Mesenchymal stem cell (in vitro differentiated cells and primary cell): ENCODE results near the gene ODAD2.

Source experiments
- DNase-seq: peaks from one replicate; pipeline ENCODE4 v3.0.0-alpha.2; 2013
- H2AFZ ChIP-seq: one replicate; pipeline ENCODE4 v1.6.1; 2013; ENCODE audit warnings: low read depth, mild to moderate bottlenecking, control low read depth, inconsistent platforms, low read length, moderate library complexity
- H2AK5ac ChIP-seq: 2 replicates; pipeline ENCODE4 v1.6.1; 2013; ENCODE audit warnings: low read length, moderate library complexity, mild to moderate bottlenecking, inconsistent platforms; ENCODE audit not compliant: severe bottlenecking
- H2BK120ac ChIP-seq: one replicate; pipeline ENCODE4 v1.6.1; 2013; ENCODE audit warnings: low read depth, mild to moderate bottlenecking, inconsistent platforms, low read length, moderate library complexity
- H2BK12ac ChIP-seq, 2 experiments: one replicate each; pipeline ENCODE4 v1.6.1; 2013; ENCODE audit warnings: inconsistent platforms in 2 of 2, low read length in 2 of 2, mild to moderate bottlenecking in 2 of 2, moderate library complexity in 2 of 2, control low read depth in 1 of 2
- H2BK15ac ChIP-seq: one replicate; pipeline ENCODE4 v1.6.1; 2013; ENCODE audit warnings: mild to moderate bottlenecking, low read depth, inconsistent platforms; ENCODE audit not compliant: poor library complexity, severe bottlenecking
- H2BK5ac ChIP-seq: 2 replicates; pipeline ENCODE4 v1.6.1; 2013; ENCODE audit warnings: low read depth, mild to moderate bottlenecking, low read length, control low read depth, inconsistent platforms; ENCODE audit not compliant: poor library complexity, severe bottlenecking
- H3K14ac ChIP-seq, 2 experiments: one replicate each; pipeline ENCODE4 v1.6.1; 2013; ENCODE audit warnings: inconsistent platforms in 2 of 2, low read length in 2 of 2, control low read depth in 1 of 2, mild to moderate bottlenecking in 1 of 2, moderate library complexity in 1 of 2
- H3K18ac ChIP-seq, 2 experiments: one replicate each; pipeline ENCODE4 v1.6.1; 2013; ENCODE audit warnings: inconsistent platforms in 2 of 2, low read length in 2 of 2, control low read depth in 1 of 2, low read depth in 1 of 2, mild to moderate bottlenecking in 1 of 2
- H3K23ac ChIP-seq, 2 experiments: one replicate each; pipeline ENCODE4 v1.6.1; 2013; ENCODE audit warnings: inconsistent platforms in 2 of 2, low read length in 2 of 2, mild to moderate bottlenecking in 2 of 2, moderate library complexity in 2 of 2, control low read depth in 1 of 2
- H3K27ac ChIP-seq: 2 replicates; pipeline ENCODE4 v1.5.1; 2013; ENCODE audit warnings: mild to moderate bottlenecking, moderate library complexity, low read length, control low read depth, inconsistent platforms; ENCODE audit not compliant: poor library complexity, severe bottlenecking
- H3K27me3 ChIP-seq, 2 experiments: 2 replicates each; pipeline versions ENCODE4 v1.6.1 to v1.7.0; 2013; ENCODE audit warnings: low read length in 2 of 2, mild to moderate bottlenecking in 2 of 2, moderate library complexity in 2 of 2, control low read depth in 1 of 2, inconsistent platforms in 1 of 2; ENCODE audit not compliant: control insufficient read depth in 1 of 2, insufficient read depth in 1 of 2
- H3K36me3 ChIP-seq, 2 experiments: 2 replicates each; pipeline versions ENCODE4 v1.6.1 to v1.7.0; 2013; ENCODE audit warnings: low read length in 2 of 2, control low read depth in 1 of 2, inconsistent platforms in 1 of 2, low read depth in 1 of 2, mild to moderate bottlenecking in 1 of 2; ENCODE audit not compliant: insufficient read depth in 2 of 2, control insufficient read depth in 1 of 2
- H3K4ac ChIP-seq, 2 experiments: one replicate each; pipeline ENCODE4 v1.6.1; 2013; ENCODE audit warnings: inconsistent platforms in 2 of 2, low read length in 2 of 2, mild to moderate bottlenecking in 2 of 2, moderate library complexity in 2 of 2, control low read depth in 1 of 2, low read depth in 1 of 2
- H3K4me1 ChIP-seq: 2 replicates; pipeline ENCODE4 v1.6.1; 2013; ENCODE audit warnings: low read depth, low read length, control low read depth; ENCODE audit not compliant: control insufficient read depth, insufficient read depth
- H3K4me2 ChIP-seq: 2 replicates; pipeline ENCODE4 v1.6.1; 2013; ENCODE audit warnings: low read length, mild to moderate bottlenecking, inconsistent platforms; ENCODE audit not compliant: poor library complexity, severe bottlenecking
- H3K4me3 ChIP-seq, 2 experiments: 2 replicates each; pipeline versions ENCODE4 v1.5.1 to v1.7.0; 2013; ENCODE audit warnings: low read length in 2 of 2, mild to moderate bottlenecking in 2 of 2, control low read depth in 1 of 2, low read depth in 1 of 2; ENCODE audit not compliant: insufficient read depth in 1 of 2
- H3K79me1 ChIP-seq: replicated peaks from 2 replicates; pipeline ENCODE4 v1.6.1; 2013; ENCODE audit warnings: mild to moderate bottlenecking, control low read depth, low read length, inconsistent platforms; ENCODE audit not compliant: poor library complexity, severe bottlenecking
- H3K9ac ChIP-seq: 2 replicates; pipeline ENCODE4 v1.7.0; 2013; ENCODE audit warnings: mild to moderate bottlenecking, low read length, moderate library complexity
- H3K9me3 ChIP-seq: 2 replicates; pipeline ENCODE4 v1.7.0; 2013; ENCODE audit warnings: mild to moderate bottlenecking, low read length; ENCODE audit not compliant: control insufficient read depth
- H4K8ac ChIP-seq: one replicate; pipeline ENCODE4 v1.6.1; 2013; ENCODE audit warnings: inconsistent platforms, mild to moderate bottlenecking, low read length, moderate library complexity
- H4K91ac ChIP-seq: one replicate; pipeline ENCODE4 v1.6.1; 2013; ENCODE audit warnings: mild to moderate bottlenecking, low read length, inconsistent platforms
- WGBS: methylation state at CpG from one replicate; pipeline ENCODE4 v1.1.7; 2013; ENCODE audit warnings: mixed read lengths; 5-methylcytosine and 5-hydroxymethylcytosine counted together

Gene ODAD2

DNA sequence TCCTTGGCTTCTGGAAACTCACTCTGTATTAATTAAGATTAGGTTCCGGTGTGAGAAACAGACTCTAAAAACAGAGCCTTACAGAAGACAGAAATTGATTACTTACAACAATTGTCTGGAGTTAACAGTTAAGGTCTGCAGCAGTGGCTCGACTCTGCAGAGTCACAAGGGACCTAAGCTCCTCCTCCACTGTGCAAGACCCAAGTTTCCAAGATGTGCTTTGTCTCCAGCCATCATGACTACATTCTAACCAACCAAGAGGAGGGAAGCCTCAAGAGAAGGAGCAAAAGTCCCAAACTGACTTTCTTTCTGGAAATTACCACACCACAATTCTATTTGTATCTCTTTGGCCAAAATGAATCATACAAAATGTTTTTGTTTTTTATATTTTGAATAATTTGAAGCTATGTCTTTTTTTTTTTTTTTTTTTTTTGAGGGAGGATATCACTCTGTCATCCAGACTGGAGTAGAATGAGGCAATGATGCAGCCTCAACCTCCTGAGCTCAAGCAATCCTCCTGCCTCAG lies 14.2 kb upstream of the ODAD2 start:
- H3K18ac ChIP-seq: no peak overlapping the region
- H2BK5ac ChIP-seq: no peak overlapping the region
- no peak overlapping the region for H2AFZ ChIP-seq
- H2BK120ac ChIP-seq: no peak overlapping the region
- DNase-seq: no peak
- H3K4me3 ChIP-seq: no peak overlapping the region
- no peak overlapping the region for H3K4me2 ChIP-seq
- no peak overlapping the region for H3K9ac ChIP-seq
- no peaks in the 10 kb centered on the region for H3K9me3 ChIP-seq
- H4K8ac ChIP-seq: no peak overlapping the region
- no peak overlapping the region for H3K27ac ChIP-seq
- no peaks in the 10 kb centered on the region for H3K36me3 ChIP-seq
- no peak overlapping the region for H2BK15ac ChIP-seq
- H3K14ac ChIP-seq: no peak overlapping the region
- no peak overlapping the region for H4K91ac ChIP-seq
- H3K4ac ChIP-seq: no peak overlapping the region
- H2BK12ac ChIP-seq: no peak overlapping the region
- H3K4me1 ChIP-seq: no peaks in the 10 kb centered on the region
- H3K23ac ChIP-seq: no peak overlapping the region
- 75% methylated on average over 2 of the region's 2 CpGs for WGBS
- no peaks in the 10 kb centered on the region for H3K79me1 ChIP-seq
- no peak overlapping the region for H2AK5ac ChIP-seq
- H3K27me3 ChIP-seq: no peaks in the 10 kb centered on the region

DNA sequence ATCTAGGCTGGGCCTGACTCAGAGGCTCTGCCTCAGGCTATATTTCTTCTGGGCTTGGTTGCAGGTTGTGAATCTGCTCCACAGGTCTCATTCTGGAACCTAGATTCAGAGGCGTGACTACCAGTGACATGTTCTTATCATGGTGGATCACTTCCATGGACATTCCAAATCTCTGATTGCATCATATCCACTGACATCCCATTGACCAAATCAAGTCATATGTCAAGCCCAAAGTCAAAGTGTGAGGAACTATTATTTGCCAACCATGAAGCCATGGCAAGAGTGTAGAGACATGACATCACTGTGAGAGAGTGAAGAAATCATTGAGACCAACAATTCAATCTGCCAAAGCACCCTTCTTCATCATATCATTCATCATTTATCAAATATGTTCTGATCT lies 11.9 kb upstream of the ODAD2 start:
- Histone ChIP-seq H2BK15ac (no peak overlapping the region), H2BK5ac (no peak overlapping the region), H3K79me1 (no peaks in the 10 kb centered on the region), H2AFZ (no peak overlapping the region), H4K8ac (no peak overlapping the region), H3K4me3 (no peak overlapping the region), H3K18ac (no peak overlapping the region), H3K23ac (no peak overlapping the region), H3K27ac (no peak overlapping the region), H2BK120ac (no peak overlapping the region), H3K9ac (no peak overlapping the region), H3K36me3 (no peaks in the 10 kb centered on the region), H2BK12ac (no peak overlapping the region), H3K4me1 (no peaks in the 10 kb centered on the region), H3K4me2 (no peak overlapping the region), H3K4ac (no peak overlapping the region), H3K9me3 (no peaks in the 10 kb centered on the region), H4K91ac (no peak overlapping the region), H3K27me3 (no peaks in the 10 kb centered on the region), H2AK5ac (no peak overlapping the region), H3K14ac (no peak overlapping the region)
- WGBS: 96% methylated on average over 1 of the region's 1 CpG
- no peak for DNase-seq

DNA sequence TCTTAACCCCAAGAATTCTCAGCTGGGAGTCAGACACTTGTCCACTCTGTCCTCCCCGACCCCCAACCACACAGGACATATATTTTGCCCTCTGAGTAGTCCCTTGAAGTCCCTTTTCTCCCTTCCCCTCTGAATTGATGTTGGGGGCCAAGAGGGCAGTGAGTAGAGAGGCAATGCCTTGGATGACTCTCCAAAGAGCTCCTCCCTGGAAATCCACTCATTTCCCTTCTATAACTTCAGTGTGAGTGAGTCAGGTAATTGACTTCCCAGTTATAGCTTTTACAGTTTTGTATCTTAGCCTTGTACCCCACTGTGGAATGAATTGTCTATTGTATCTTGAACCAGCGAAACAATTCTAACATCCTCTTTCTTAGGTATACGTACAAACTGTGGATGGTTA lies 9.2 kb upstream of the ODAD2 start:
- Histone ChIP-seq H2BK12ac (no peak overlapping the region), H3K18ac (no peak overlapping the region), H2AFZ (no peak overlapping the region), H3K9ac (no peak overlapping the region), H4K8ac (no peak overlapping the region), H3K27ac (no peak overlapping the region), H3K4me2 (no peak overlapping the region), H3K27me3 (peaks cover 0 to 4% of the 10 kb centered on the region in 2 experiments), H3K79me1 (no peaks in the 10 kb centered on the region), H3K4me3 (no peak overlapping the region), H2BK120ac (no peak overlapping the region), H3K4me1 (no peaks in the 10 kb centered on the region), H2BK5ac (no peak overlapping the region), H4K91ac (no peak overlapping the region), H2BK15ac (no peak overlapping the region), H3K23ac (no peak overlapping the region), H3K14ac (no peak overlapping the region), H3K36me3 (no peaks in the 10 kb centered on the region), H3K9me3 (no peaks in the 10 kb centered on the region), H3K4ac (no peak overlapping the region), H2AK5ac (no peak overlapping the region)
- DNase-seq: no peak
- 100% methylated on average over 1 of the region's 3 CpGs for WGBS

DNA sequence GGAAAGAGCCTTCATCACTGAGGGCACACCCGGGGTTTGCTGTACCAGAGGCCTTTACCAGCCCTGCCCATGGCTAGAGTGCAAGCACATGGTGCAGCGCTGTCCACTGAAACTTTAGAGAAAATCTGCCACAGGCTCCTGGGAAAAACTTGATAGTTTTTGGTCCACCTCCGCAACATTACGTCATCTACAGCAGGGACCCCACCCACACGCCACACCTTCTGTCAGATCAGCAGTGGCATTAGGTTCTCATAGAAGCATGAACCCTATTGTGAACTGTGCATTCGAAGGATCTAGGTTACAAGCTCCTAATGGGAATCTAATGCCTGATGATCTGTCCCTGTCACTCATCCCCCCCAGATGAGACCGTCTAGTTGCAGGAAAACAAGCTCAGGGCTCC lies 2.5 kb upstream of the ODAD2 start:
- Histone ChIP-seq H3K23ac (no peak overlapping the region), H2AFZ (no peak overlapping the region), H2BK15ac (no peak overlapping the region), H2BK5ac (no peak overlapping the region), H3K4me2 (no peak overlapping the region), H3K18ac (no peak overlapping the region), H4K8ac (no peak overlapping the region), H3K9me3 (peaks cover 4% of the 10 kb centered on the region), H3K27ac (no peak overlapping the region), H3K4me1 (no peaks in the 10 kb centered on the region), H2BK12ac (no peak overlapping the region), H3K4me3 (no peak overlapping the region), H3K9ac (no peak overlapping the region), H2BK120ac (no peak overlapping the region), H3K4ac (no peak overlapping the region), H3K27me3 (peaks cover 0 to 36% of the 10 kb centered on the region in 2 experiments), H3K79me1 (no peaks in the 10 kb centered on the region), H3K14ac (no peak overlapping the region), H2AK5ac (no peak overlapping the region), H4K91ac (no peak overlapping the region), H3K36me3 (no peaks in the 10 kb centered on the region)
- 94% methylated on average over 6 of the region's 7 CpGs for WGBS
- no peak for DNase-seq
